HuH-7 (cell line): ENCODE data around the gene TCF23.
"Not testable (repeated sequence)": the region's sequence is repeated elsewhere in the genome, so short reads cannot be mapped to it uniquely, and the experiment has no call there.

Experiments used
- DNase-seq: peaks from one replicate; pipeline ENCODE4 v3.0.0; 2011; ENCODE audit warnings: low spot score

TCF23 gene

DNA sequence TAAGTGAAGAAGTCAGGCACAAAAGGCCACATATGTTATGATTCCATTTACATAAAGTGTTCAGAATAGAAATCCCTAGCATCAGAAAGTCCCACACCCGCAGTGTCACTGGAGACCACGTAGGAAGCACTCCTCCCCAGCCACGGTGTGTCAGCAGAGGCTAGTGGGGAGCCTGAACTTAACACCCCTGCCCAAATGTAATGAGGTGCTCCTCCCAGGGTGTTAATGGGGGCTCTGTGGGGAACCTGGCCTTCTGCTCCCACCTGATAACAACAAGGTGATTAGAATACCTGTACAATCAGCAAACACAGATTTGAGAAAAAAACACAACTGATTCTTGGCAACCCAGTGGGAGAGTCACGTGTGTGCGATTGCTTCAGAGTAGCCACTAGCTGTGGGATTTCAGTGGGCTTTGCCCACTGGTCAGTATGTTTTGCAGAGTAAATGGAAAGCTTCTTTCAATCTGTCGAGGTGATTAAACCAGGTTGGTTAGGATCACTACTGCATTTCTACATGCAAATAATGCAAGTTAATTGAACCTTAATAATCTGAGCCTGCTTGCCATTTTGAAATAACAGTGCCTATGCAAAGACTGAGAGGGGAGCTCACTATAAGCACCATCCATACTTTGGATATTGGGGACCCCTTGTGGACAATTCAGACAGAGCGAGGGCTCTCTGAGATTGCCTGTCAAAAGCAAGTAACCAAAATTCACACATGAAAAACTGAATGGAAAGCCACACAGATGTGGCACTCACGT lies 42.4 kb downstream of the TCF23 start:
- no peak for DNase-seq

DNA sequence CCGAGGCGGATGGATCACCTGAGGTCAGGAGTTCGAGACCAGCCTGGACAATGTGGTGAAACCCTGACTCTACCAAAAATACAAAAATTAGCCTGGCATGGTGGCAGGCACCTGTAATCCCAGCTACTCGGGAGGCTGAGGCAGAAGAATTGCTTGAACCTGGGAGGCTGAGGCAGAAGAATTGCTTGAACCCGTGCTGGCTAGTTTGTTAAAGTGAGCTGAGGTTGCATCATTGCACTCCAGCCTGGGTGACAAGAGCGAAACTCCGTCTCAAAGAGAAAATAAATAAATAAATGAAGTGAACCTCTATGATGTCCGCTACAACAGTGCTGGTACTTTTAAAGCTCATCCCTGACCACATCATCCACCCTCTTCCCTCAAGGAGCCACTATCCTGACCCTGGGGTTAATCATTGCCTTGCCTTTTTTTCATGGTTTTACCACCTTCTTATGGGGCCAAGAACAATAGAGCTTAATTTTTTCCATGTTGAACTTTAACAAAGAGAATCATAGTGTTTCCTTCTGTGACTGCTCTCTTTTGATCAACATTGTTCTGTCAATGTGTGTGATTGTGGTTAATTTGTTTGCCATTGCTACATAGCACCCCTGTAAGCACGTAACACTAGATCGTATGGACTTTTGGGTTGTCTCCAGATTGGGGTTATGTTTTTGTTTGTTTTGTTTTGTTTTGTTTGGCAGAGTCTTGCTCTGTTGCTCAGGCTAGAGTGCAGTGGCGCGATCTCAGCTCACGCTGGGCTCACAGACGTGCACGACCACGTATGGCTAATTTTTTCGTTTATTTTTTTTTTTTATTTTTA lies 45.9 kb downstream of the TCF23 start:
- DNase-seq = no peak

DNA sequence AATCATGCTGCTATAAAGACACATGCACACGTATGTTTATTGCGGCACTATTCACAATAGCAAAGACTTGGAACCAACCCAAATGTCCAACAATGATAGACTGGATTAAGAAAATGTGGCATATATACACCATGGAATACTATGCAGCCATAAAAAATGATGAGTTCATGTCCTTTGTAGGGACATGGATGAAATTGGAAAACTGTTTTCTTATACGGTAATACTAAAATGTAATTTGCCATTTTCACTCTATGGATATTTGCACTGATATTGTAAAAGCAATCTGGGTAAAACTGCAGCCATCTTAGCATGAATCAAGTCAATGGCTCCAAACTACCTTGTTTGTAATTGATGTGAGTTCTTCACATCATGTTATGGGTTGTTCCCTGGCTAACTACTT lies 47.0 kb downstream of the TCF23 start:
- not testable (repeated sequence) for DNase-seq

DNA sequence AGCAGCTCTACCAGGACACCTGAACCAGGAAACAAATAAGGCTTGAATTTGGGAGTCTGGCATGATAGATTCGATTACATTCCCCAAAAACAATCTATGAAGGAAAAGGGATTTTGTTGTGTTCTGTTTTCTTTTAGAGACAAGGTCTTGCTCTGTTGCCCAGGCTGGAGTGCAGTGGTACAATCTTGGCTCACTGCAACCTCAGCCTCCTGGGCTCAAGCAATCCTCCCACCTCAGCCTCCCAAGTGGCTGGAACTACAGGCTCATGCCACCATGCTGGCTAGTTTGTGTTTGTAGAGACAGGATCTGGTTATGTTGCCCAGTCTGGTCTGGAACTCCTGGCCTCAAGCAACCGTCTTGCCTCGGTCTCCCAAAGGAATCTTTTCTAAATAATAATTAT lies 49.3 kb downstream of the TCF23 start:
- DNase-seq = not testable (repeated sequence)

DNA sequence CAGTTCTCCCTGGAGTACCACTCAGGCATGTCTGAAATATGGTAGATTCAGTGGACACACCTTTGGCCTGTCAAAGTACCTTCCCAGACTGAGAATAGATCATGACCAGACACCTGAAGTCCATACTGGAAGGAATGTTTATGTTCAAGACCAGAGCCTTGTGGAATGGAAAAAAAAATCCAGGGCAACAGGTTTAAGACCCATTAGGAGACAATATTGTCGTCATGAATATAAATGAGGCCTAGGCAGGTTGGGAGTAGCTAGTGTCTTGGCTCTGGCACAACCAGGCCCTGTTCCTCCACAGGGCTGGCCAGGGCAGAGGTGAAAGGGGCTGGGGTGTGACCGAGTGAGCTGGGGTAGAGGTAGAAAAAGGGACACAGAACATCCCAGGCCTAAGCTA lies 49.8 kb downstream of the TCF23 start:
- DNase-seq = no peak

DNA sequence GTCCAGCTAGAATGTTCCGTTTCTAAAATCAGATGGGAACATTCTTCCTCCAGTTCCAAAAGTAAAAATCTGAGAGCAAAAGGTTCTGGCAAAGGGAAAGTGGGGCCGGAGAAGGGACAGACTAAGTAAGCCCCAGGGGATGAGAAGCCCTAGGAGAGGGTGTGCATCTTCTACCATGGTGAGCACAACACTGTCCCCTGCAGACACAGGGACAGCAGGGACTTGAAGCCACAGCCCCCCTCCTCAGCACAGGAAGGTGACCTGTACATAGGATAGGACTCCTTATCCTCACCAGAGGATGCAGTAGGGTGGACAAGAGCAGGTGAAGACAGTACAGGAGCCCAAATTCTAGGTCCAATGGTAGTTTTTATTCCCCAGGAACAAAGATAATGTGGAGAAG lies 50.4 kb downstream of the TCF23 start:
- DNase-seq = no peak

DNA sequence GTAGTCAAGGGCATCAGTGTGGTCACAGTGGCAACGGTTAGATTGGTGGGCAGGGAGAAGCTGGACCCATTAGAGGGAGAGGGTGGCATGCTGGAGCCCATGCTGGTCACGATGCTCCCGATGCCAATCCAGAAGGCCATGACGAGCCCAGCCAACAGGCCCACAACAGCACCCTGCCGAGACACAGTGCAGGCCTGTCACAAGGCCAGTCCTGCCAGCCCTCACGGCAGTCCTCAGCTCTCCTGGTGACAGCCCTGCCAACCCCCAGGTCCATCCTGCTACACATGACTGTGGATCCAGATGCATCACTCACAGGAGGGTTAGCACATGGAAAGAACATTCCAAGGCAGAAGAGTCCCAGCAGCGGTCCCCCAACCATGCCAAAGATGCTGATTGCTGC lies 52.9 kb downstream of the TCF23 start:
- no peak for DNase-seq

DNA sequence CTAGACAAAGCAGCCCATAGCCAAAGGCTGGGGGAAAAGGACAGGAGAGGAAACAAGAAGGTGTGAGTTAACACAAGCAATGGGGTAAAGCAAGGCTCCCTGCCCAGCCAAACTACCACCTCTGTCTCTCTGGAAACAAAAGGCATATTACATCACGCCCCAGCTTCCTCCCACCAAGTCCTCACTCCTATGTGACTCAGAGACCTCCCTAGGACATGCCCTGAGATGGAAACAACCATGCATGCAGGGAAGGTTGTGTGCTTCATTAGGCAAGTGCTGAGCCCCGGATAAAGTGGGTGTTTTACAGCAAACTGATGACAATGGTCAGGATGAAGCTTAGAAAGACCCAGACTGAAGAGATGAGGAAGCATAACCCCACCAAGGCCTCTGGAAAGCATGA lies 54.0 kb downstream of the TCF23 start:
- no peak for DNase-seq

DNA sequence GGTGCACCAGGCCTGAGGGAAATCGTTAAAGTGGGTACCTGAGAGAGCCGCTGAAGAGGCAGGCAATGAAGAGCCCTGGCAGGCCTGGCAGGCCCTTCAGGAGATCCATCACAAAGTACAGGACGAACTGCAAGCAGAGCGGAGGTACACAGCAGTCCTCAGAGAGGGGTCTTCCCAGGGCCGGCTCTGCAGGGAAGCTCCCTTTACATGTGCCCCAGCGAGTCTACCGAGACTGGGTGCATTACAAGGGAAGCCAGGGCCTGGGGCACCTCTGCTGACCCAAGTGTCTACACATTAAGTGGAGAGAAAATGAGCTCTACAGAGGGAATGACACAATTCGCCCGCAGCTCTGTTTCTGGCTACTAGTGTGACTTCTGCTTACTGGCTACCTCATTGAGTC lies 54.9 kb downstream of the TCF23 start:
- no peak for DNase-seq

DNA sequence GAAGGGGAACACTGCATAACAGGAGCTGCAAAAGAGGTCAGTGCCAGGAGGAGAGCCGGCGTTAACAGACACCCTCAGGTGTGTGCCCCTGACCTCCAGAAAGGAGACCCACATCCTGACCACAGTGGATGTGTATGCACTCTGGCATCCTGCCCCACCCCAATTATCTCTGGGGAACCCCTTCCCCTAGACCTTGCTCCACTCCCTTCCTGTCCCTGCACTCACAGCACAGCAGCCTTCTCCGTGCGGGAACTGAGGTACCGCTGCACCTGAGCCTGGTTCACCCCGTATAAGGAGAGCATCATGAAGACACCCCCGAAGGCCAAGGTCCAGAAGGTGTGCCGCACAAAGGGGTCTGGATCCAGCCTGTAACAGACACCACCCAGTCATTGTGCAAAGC lies 55.8 kb downstream of the TCF23 start:
- no peak for DNase-seq

DNA sequence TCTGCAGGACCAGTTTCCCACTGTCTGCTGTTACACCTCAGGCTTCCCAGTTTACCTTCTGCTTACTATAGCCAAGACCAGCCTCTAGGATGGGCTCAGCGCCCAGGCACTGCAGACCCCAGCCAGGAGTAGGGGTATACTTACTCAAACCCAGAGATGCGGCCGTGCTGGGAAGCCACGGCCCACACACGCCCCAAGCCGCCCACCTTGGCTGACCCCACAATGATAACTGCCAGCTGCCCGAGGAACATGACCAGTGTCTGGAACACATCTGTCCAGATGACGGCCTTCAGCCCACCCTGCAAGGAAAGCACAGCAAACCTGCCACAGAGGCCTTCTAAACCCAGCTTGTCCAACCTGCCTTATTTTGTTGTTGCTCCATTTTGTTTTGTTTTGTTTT lies 56.4 kb downstream of the TCF23 start:
- DNase-seq = no peak

DNA sequence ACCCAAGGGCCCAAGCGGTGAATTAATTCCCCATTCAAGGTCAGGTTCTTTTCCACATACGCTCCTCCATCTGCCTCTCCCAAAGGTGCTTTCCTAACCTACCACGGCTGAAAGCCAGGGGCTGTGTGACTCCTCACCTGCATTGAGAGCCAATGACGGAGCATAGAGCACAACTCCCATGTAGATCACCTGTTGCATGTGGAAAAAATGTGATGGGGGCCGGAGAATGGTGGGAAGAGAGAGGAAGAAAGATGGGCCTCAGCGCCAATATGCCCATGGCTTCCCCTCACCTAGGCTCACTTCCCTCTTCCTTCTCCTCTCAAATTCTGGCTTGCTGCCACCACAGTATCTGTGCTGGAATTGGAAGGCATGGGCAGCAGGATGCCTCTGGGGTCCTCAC lies 57.5 kb downstream of the TCF23 start:
- no peak for DNase-seq
